SHP77 treated with DMSO at 0.1 percent for 48 hours (cell line): ENCODE results near the gene BFSP1.

Experiments
- DNase-seq: peaks from one replicate; lab custom pipeline; 2025; lab: John Stamatoyannopoulos, UW

BFSP1 gene

DNA sequence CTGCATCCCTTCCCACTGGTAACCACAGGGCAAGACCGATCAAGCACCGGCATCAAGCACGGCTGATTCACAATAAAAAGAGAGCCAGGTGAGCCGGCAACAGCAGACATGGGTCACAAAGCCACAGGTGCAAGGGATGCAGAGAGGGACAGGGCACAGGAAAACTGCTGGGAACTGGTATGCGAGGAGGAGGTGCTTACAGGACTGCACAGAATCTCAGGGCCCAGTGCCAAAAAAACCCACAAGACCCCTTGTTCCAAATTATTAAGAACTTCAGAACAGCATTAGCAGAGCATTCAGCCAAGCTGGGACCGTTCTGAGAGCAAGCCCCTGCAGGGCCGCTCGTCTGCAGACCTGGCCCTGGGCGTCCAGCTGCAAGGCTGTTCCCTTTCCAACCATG lies 35.4 kb downstream of the BFSP1 start:
- DNase-seq: no peak

DNA sequence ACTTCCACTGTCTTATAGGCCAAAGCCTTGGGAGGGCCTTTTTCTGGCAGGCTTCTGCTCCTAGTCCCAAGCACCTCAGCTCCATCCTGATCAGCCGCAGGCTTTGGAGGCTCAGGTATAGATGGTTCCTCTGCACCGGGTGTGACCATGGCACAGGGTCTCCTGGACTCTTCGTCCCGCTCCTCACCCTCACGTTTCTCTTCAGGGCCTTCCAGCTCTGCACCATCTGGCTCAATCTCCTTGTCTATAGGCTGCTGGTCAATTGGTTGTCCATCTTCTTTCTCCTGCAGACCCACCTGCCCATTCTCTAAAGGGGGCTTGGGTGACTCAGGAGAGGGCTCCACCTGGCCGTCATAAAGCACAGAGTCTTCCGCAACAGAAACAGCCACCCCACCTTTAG lies 37.0 kb downstream of the BFSP1 start:
- DNase-seq: no peak

DNA sequence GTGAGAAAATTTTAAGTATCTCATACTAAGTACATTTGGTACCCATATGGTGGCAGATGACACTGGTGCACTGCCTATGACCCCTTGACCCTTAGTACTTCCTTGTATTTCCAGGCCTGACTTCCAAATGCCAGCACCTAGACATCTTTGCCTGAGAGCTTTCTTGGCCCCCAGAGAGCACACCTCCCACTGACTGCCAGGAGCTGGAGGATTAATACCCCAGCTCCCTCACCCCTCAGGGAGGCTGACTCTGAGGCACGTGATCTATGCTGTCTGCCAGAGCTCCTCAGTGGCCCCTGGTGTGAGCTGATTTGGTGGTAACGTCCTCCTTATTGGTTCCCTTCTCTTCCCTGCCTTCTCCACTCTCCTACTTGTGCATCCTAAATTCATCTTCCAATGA lies 38.0 kb downstream of the BFSP1 start:
- no peak for DNase-seq

DNA sequence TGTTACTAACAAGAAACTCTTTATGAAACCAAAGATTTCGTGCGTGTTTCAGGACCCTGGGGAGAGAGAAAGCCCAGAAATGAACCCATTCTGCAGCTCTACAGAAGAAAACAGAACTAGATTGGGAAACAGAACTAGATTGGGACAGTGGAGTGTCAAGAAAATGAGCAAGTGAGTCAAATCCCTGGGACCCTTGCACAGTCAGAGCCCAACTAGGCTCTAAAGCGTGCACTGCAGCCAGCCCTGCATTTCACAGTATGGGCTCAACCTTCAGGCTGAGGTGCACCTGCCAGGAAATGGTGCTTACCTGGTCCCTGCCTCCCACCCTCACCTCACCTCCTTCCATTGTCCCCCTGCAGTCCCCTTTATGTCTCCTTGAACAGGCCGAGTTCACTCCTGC lies 39.7 kb downstream of the BFSP1 start:
- no peak for DNase-seq

DNA sequence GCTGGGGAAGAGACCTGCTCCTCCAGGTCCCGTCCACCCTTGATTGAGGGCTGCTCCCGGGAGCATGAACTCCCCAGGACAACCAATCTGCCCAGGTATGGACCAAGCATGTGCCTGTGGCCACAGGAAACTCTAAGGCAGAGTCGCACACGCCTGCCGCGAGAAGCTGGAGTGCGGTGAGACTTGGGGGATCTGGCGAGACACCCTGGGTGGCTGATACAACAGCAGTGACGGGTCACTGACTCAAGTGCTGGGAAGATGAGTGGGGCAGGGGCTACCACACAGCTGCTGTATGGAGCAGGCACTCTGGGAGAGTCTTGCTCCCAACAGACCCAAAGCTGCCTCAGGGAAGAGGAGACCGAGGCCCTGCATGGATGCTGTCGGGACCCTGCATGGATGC lies 40.1 kb downstream of the BFSP1 start:
- DNase-seq: no peak

DNA sequence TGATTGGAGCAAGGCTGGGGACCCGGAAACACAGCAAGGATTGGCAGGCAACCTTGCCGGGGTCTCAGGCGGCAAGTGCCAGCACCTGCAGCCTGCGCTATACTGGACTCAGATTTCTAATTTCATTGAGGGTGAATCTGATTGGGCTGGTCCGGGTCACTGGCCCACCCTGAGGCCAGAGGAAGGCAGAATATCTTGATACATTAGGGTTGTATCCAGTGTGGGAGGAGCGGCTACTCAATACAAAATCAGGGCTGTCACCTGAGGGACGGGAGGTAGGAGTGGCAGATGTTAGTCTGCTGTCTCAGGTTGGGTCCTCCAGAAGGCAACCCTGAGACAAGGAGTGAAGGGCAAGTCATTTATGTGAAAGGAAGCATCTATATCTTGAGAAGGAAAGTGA lies 40.7 kb downstream of the BFSP1 start:
- no peak for DNase-seq

DNA sequence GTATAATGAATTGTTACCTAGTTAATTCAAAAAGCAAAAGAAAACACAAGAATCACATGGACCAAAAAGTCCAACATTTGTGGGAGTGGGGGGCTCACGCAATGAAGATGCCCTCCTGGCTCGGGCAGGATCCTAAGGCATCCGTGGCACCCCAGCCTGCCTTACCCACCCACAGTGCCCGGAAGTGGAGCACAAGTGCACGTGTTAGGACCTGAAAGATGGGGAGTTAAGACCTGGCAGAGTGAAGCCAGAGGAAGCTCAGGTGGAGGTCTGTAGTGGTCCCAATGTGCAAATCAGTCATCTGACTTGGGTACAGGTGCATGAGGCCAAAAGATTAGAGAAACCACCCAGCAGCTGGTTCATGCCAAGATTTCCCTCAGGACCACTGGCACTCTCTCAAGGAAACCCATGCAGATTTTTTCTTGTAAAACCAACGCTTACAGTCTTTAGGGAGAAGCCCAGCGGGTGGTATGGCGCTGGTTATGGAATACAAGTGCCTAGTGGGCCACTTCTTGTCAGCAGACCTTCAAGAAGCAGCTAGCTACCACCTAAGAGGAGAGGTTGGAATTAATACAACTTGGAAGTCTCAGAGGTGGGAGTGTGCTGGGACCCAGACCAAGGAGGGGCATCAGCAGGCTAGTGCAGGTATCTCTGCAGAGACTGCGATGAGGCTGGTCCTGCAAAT lies 42.1 kb downstream of the BFSP1 start:
- no peak for DNase-seq

DNA sequence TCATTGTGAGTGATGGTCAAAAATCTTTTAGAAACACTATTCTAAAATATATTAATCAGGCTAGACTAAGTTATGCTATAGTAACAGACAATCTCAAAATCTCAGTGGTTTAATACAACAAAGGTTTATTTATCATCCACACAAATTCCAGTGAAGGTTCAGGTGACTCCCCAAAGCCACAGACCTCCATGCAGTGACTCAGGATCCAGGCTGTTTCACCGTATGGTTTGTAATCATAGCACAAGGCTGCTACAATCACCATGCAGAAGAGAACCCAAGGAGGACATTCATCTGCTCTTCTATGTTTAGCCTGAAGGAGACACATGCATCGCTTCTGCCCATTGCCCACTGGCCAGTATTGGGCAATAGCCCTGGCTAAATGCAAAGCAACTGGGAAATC lies 46.2 kb downstream of the BFSP1 start:
- DNase-seq: no peak

DNA sequence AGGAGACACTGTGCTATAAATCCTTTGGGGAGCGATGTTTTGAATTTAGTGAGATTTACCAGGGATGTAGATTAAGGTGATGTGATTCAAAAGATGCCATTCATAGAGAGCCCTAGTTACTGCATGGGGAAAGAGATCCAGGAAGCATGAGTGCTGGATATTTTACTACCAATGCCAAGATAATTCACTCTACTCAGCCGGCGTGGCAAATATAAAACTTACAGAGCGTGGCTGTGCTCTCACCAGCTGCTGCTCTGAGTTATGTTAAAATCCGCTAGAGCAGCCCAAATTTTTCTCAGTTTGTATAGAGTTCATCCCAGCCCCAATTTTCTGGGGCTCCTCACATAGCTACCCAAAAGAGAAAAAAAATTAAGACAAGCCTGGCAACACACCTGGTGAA lies 48.6 kb downstream of the BFSP1 start:
- no peak for DNase-seq

DNA sequence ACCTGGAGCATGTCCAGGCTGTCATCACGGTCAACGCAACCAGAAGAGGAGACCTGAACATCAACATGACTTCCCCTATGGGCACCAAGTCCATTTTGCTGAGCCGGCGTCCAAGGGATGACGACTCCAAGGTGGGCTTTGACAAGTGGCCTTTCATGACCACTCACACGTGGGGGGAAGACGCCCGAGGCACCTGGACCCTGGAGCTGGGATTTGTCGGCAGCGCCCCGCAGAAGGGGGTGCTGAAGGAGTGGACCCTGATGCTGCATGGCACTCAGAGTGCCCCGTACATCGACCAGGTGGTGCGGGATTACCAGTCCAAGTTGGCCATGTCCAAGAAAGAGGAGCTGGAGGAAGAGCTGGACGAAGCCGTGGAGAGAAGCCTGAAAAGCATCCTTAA lies 49.5 kb downstream of the BFSP1 start:
- no peak for DNase-seq

DNA sequence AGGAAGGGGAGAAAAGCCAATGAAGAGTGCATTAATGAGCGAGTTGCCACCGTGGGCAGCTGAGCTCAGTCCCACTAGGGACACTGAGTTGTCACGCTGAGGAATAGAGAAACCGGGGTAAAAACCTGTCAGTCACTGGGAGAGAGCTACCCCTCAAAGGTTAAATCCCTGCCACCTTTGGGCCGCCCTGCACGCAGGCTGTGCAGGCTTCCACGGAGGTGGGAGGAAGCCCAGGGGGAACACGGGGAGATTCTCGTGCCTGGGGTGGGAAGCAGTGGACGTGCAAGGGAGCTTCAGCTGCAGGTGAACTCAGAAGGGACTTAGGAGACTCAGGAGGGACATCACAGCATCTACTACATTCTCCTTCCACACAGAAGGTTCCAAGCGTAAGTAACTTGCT lies 50.5 kb downstream of the BFSP1 start:
- DNase-seq: no peak

DNA sequence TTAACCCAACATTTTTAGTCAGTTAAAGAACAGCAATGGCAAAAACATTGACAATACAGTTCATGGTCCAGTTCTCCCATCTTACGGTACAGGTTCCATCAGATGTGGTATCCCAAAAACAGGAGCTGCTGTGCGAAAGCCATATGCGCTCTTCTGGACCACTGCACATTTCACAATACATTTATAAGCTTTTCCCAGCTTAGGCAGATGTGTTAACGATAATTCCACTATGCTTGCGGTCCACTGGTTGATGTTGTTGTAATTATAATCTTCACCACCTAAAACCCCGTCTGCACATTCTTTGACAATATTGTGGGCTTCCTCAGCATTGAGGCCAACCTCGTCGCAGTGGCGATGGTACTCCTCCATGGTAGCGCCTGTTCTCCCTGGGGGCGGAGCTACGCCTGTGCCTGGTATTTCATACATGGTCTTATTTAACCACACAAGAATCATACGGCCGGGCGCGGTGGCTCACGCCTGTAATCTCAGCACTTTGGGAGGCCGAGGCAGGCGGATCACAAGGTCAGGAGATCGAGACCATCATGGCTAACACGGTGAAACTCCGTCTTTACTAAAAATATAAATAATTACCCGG lies 52.0 kb downstream of the BFSP1 start:
- DNase-seq: no peak

DNA sequence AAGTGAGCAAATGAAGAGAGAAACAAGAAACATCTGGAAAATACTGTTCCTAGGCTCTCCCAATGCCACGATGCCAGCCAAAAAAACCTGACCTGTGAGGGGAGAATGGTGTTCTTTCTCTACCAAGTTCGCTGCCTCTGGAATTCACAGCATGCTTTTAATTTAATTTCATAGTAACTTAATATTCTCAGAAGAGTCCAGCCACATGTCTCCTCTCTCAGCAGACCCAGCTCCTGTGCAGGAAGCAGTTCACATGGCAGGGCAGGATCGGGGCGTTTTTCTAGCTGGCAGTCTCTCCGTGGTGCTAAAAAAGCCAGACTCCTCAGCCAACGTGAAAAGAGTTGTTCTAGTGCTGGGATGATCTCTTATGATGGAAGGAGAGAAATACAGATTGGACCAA lies 57.5 kb downstream of the BFSP1 start:
- DNase-seq: no peak

DNA sequence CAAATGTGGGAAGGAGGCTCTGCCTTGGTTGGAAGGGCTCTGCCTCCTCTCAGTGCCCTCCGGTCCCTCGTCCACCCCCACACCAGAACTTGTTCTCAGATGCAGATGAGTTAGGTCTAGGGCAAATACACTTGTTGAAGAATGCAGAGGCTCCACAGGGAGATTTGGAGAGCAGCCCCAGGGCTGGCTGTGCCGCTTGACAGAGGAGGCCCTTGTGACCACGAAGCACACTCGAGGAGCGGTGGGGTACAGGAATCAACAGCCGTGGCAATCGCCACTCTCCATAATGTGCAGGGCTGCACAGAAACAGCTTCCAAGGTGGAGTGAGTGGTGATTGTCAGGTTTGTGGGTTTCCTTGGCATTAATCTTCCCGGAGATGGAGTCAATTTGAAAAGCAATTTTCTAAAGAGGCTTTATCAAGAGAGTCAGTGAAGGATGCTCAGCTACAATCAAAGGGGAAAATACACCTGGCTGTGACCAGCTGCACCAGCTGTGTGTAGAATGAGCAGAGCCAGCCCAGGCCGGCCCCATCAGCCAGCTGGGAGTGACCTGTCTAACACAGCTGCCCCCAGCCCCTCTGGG lies 59.5 kb downstream of the BFSP1 start:
- no peak for DNase-seq

DNA sequence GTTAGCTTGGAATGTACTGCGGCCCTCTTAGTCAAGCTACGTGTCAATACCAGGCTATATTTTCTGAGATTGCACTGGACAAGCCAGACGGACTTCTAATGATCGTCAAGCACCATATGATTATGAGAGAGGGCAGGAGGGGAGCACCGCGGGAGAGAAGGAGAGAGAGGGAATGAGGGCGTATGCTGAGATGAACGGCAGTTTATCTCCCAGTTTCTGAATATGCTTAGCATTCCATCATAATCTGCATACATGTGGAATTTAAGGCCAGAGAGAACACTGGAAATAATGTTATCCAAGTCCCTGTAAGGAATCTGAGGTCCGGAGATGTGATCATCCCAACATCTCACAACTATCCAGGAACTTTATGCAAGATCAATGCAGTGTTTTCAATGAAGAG lies 60.2 kb downstream of the BFSP1 start:
- no peak for DNase-seq

DNA sequence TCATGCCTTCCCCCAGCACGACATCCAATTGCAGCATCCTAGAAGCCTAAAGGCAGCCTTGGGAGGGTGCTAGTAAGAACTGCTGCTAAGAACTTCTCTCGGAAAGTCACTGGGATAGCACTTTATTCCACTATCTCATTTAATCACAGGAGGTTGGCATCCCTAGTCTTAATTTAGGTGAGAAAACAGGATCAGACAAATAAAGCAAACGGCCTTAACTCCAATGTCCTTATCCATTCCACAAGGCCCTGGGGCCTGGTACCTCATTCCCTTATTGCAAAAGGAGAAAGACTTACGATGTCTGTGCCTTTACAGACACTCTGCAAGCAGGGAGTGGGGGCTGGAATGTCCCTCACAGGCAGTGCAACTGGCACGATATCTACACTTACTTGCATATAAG lies 60.7 kb downstream of the BFSP1 start:
- DNase-seq: no peak

DNA sequence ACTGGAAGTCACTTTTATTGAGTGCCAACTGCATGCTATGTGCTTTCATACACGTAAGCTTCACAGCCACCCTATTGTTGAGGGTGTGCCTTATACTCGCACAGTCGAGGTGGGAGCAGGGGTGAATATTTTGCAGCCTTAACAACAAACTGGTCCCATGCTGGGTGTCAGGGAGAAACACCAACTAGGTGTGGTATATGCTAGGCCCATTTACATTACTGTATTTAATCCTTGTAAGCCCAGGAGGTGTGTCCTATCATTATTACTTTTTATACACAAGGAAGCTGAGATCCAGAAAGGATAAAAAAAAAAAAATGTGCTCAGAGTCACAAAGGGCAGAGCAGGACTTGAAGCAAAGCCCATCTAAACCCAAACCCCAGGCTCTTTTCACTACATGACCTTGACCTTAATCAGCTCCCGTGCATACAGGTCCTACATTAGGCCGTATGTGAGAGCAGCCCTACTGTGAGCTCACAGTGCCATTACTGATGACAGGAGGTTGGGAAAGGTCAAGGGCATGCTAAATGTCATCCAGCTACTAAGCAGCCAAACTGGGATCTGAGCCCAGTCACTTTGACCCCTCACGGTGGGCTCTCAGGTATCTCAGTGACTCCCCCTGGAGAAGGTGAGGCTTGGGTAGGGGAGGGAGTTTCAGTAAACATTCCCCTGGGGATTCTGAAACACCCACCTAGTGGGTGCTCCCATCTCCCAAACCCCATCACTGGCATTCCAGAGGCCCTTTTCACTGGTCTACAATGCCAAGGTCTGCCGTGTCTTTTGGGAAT lies 61.7 kb downstream of the BFSP1 start:
- DNase-seq: no peak

DNA sequence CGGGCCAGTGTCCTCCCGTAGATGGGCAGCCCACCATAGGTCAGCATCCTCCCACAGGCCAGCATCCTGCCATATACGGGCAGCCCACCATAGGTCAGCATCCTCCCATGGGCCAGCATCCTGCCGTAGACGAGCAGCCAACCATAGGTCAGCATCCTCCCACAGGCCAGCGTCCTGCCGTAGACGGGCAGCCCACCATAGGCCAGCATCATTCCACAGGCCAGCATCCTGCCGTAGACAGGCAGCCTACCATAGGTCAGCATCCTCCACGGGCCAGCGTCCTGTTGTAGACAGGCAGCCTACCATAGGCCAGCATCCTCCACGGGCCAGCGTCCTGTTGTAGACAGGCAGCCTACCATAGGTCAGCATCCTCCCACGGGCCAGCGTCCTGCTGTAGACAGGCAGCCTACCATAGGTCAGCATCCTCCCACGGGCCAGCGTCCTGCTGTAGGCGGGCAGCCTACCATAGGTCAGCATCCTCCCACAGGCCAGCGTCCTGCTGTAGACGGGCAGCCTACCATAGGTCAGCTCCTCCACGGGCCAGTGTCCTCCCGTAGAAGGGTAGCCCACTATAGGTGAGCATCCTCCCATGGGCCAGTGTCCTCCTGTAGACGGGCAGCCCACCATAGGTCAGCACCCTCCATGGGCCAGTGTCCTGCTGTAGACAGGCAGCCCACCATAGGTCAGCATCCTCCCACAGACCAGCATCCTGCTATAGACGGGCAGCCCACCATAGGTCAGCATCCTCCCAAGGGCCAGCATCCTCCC lies 62.9 kb downstream of the BFSP1 start:
- no peak for DNase-seq

DNA sequence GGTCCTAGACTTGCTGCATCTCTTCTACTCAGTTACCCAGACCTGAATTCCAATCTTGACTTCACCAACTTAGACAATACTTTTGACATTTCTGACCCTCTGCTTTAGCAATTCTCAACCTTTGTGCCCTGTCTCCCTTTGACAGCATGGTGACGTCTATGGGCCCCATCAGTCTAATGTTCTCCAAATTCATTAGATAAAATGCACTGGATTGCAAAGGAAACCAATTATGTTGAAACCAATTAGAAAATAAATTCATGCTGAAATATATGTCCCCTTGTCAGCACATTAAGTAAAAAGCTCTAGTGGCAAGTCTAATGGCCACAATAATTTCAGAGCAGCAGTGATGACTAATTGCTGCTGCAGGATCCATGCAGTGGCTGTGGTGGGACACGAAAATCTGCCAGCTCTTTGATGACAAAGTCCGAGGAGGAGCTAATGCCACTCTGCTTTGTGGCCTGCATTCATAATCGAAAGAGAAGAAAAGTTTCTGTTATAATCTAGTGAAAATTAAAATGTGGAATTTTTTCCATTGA lies 64.0 kb downstream of the BFSP1 start:
- no peak for DNase-seq

DNA sequence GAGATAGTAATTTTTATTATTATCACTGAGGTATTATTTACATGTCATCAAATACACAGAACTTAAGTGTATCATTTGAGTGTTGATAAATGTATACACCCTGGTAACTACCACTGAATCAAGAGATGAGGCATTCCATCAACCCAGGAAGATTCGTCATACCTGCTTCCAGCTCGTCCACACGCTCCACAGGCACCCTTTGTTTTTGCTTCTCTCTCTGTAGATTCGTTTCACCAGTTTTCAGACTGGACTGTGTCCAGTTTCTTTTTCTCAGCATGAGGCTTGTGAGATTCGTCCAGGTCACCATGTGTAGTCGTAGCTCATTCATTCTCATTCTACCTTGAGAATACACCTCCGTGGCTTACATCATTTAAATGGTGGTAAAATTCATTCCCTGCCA lies 64.5 kb downstream of the BFSP1 start:
- DNase-seq: no peak

DNA sequence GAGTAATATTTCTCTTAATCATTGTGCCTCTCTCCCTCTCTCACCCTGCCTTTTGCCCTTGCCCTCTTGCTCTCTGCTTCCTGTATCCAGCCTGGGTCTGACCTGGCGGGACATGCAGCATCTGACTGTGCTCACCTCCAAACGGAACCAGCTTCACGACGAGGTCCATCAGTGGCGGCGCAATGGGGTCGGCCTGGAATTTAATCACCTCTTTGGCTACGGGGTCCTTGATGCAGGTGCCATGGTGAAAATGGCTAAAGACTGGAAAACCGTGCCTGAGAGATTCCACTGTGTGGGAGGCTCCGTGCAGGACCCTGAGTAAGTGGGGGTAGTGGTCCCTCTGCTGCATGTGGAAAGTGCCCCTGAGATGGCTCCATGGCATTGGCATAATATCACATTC lies 65.9 kb downstream of the BFSP1 start:
- DNase-seq: no peak

DNA sequence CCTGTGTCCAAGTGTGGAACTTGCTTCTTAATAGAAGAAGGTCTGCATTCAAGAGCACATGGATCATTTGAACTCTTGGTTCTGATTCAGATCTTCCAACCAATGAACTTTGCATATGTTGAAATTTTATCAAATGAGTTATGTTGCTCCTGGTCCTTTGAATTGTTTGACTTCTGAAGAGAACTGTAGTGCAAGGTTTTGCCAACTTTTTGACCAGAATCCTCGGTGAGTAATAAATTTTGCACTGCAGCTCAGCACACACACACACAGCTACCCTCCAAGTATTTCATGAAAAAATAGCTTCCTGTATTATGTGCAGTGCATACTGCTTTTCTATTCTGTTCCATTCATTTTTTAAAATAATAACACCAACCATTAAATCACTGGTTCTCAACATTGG lies 67.5 kb downstream of the BFSP1 start:
- DNase-seq: no peak
